ENCODE data around the gene GCHFR.

GRCh38 chr15:40796041-40796440, 32.2 kb downstream of the GCHFR start:
- TF ChIP-seq CTCF (IDR thresholded peaks at IDR 0.05) (no peak), POLR2A (IDR thresholded peaks at IDR 0.05) (no peak)

Measured in Peyer's patch (tissue), 4 donors.